ENCODE data around the gene FAM227B.

DNA sequence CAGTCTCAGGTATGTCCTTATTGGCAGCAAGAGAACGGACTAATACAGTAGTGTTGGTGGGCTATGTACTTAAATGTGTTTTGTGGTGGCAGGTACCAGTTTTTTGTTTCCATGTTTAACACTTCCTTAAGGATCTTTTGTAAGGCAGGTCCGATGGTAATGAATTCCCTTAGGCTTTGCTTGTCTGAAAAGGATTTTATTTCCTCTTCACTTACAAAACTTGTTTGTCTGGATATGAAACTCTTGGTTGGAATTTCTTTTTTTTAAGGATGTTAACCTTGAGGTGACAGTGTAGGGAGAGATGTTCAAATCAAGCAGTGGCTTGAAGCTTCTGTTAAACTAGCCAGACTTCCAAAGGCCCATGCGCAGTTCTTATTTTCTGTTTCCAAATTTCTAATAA is 319.8 kb downstream of the FAM227B start:
- TF ChIP-seq, protein P1, sequence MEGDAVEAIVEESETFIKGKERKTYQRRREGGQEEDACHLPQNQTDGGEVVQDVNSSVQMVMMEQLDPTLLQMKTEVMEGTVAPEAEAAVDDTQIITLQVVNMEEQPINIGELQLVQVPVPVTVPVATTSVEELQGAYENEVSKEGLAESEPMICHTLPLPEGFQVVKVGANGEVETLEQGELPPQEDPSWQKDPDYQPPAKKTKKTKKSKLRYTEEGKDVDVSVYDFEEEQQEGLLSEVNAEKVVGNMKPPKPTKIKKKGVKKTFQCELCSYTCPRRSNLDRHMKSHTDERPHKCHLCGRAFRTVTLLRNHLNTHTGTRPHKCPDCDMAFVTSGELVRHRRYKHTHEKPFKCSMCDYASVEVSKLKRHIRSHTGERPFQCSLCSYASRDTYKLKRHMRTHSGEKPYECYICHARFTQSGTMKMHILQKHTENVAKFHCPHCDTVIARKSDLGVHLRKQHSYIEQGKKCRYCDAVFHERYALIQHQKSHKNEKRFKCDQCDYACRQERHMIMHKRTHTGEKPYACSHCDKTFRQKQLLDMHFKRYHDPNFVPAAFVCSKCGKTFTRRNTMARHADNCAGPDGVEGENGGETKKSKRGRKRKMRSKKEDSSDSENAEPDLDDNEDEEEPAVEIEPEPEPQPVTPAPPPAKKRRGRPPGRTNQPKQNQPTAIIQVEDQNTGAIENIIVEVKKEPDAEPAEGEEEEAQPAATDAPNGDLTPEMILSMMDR (IDR thresholded peaks at IDR 0.05), result no peak
- no peak for TF ChIP-seq POLR2A (IDR thresholded peaks at IDR 0.05)

Data from body of pancreas (tissue), 4 donors.